Measurements from ENCODE around the gene ST14.
"Not testable (repeated sequence)": the region's sequence is repeated elsewhere in the genome, so short reads cannot be mapped to it uniquely, and the experiment has no call there.

The ST14 gene

GRCh38 chr11:130180896-130181294, 21.3 kb downstream of the ST14 start:
- DNase-seq: peak in 1 of 10 donors; percentile 80
- intact Hi-C loops (cut with DNase I): no loop called here

GRCh38 chr11:130181295-130182272, 22.0 kb downstream of the ST14 start:
- DNase-seq: peak in 1 of 10 donors; percentile 61
- intact Hi-C loops (cut with DNase I): no loop called here

GRCh38 chr11:130183878-130184610, 24.5 kb downstream of the ST14 start:
- peak in 2 of 10 donors; percentile 14 to 34 for DNase-seq
- intact Hi-C loops (cut with DNase I): no loop called here

GRCh38 chr11:130187096-130187495, 27.5 kb downstream of the ST14 start:
- DNase-seq: peak in 1 of 10 donors; percentile 66
- intact Hi-C loops (cut with DNase I): no loop called here

GRCh38 chr11:130188047-130188446, 28.5 kb downstream of the ST14 start:
- DNase-seq: peak in 1 of 10 donors; percentile 66
- intact Hi-C loops (cut with DNase I): no loop called here

GRCh38 chr11:130188585-130189347, 29.2 kb downstream of the ST14 start:
- peak in 1 of 10 donors; percentile 77 for DNase-seq
- intact Hi-C loops (cut with DNase I): no loop called here

- intact Hi-C loops (cut with DNase I): no loop called here
- peak in 2 of 10 donors; percentile 55 to 68 for DNase-seq
These were observed 30.1 kb downstream of the ST14 start for GRCh38 chr11:130189492-130190210.

GRCh38 chr11:130190371-130190881, 30.8 kb downstream of the ST14 start:
- peak in 3 of 10 donors; percentile 68 to 72 (median 72) for DNase-seq
- intact Hi-C loops (cut with DNase I): no loop called here

GRCh38 chr11:130191896-130192295, 32.3 kb downstream of the ST14 start:
- peak in 3 of 10 donors; percentile 14 to 68 (median 62) for DNase-seq
- intact Hi-C loops (cut with DNase I): no loop called here

GRCh38 chr11:130192845-130193267, 33.3 kb downstream of the ST14 start:
- intact Hi-C loops (cut with DNase I): no loop called here
- peak in 1 of 10 donors; percentile 3 for DNase-seq

- peak in 1 of 10 donors; percentile 26 for DNase-seq
- intact Hi-C loops (cut with DNase I): not testable (repeated sequence)
These were observed 34.0 kb downstream of the ST14 start for GRCh38 chr11:130193551-130193950.

GRCh38 chr11:130194241-130195023, 34.9 kb downstream of the ST14 start:
- DNase-seq: peak in 2 of 10 donors; percentile 71 to 76
- intact Hi-C loops (cut with DNase I): no loop called here

GRCh38 chr11:130197386-130198035, 37.9 kb downstream of the ST14 start:
- peak in 1 of 10 donors; percentile 63 for DNase-seq
- intact Hi-C loops (cut with DNase I): no loop called here

GRCh38 chr11:130198292-130198691, 38.7 kb downstream of the ST14 start:
- DNase-seq: no peak
- intact Hi-C loops (cut with DNase I): no loop called here

- intact Hi-C loops (cut with DNase I): no loop called here
- DNase-seq: no peak
These were observed 39.4 kb downstream of the ST14 start for GRCh38 chr11:130198964-130199363.

- DNase-seq: peak in 2 of 10 donors; percentile 50 to 61
- intact Hi-C loops (cut with DNase I): no loop called here
These were observed 40.2 kb downstream of the ST14 start for GRCh38 chr11:130199792-130200191.

GRCh38 chr11:130201026-130201425, 41.4 kb downstream of the ST14 start:
- intact Hi-C loops (cut with DNase I): no loop called here
- peak in 1 of 10 donors; percentile 67 for DNase-seq

Measured in posterior cingulate gyrus (tissue), 11 donors.